ENCODE data around the gene C1orf159.

DNA sequence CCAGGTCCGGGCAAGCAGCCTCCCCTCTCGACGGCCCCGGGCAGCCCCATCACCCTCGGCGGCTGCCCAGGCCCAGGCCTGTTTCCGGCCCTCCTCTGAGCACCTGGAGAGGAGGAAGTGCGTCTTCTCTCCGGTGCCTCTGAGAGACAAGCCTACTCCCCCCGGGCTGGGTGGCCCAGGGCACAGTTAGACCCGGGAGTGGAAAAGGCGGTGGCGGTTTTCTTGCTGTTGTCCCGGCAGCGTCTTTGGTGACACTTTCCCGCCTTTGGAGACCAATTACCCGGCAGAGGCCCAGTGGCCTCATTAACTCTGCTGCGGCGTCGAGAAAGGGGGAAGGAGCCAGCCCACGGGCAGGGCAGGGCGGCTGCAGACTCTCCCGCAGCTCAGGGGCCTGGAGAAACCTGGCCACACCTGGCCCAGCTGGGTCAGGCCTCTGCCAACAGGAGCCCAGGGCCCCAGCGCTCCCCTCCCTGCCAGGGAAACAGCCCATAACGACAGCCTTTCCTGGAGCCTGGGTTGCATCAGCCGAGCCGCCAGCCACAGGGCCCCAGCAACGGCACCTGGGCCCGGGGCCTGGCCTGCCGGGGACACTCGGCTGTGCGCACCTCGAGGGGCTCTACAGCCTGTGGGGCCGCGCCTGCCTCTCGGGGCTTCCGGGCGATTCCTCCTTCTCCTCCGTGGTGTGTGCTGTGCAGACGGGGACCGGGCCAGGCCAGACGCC is 28.4 kb upstream of the C1orf159 start:
- TF ChIP-seq, protein P1, sequence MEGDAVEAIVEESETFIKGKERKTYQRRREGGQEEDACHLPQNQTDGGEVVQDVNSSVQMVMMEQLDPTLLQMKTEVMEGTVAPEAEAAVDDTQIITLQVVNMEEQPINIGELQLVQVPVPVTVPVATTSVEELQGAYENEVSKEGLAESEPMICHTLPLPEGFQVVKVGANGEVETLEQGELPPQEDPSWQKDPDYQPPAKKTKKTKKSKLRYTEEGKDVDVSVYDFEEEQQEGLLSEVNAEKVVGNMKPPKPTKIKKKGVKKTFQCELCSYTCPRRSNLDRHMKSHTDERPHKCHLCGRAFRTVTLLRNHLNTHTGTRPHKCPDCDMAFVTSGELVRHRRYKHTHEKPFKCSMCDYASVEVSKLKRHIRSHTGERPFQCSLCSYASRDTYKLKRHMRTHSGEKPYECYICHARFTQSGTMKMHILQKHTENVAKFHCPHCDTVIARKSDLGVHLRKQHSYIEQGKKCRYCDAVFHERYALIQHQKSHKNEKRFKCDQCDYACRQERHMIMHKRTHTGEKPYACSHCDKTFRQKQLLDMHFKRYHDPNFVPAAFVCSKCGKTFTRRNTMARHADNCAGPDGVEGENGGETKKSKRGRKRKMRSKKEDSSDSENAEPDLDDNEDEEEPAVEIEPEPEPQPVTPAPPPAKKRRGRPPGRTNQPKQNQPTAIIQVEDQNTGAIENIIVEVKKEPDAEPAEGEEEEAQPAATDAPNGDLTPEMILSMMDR (IDR thresholded peaks at IDR 0.05), result no peak
- no peak for TF ChIP-seq POLR2A (IDR thresholded peaks at IDR 0.05)
